Lower leg skin (tissue), 4 donors: Measurements from ENCODE around the gene IQSEC3. TPM values are rescaled to one million over a fixed set of nuclear protein-coding genes. Genes with fewer than 3 reads are reported as not detected.

ENCODE experiments used
- DNase-seq, 2 donors: peaks; one replicate each; pipeline ENCODE4 v3.0.0-alpha.2; 2019; ENCODE audit warnings: low spot score in 2 of 2
- H3K4me3 ChIP-seq: fragments of 200-600 bp; sonication (generic); 2 replicates; pipeline ENCODE4 v1.5.1; 2017; ENCODE audit warnings: mild to moderate bottlenecking, low read depth; ENCODE audit not compliant: poor library complexity, severe bottlenecking
- POLR2A ChIP-seq, 2 donors: fragments of 450-650 bp; IDR thresholded peaks; one replicate each; pipeline ENCODE4 v1.6.1; 2016 to 2017; ENCODE audit warnings: antibody characterized with exemption in 2 of 2, mild to moderate bottlenecking in 1 of 2, moderate library complexity in 1 of 2
- WGBS, 2 donors: methylation state at CpG; one replicate each; pipeline ENCODE4 v1.1.5; 2018; 5-methylcytosine and 5-hydroxymethylcytosine counted together
- intact Hi-C: fragments of 100-400 bp; cut with DNase I; formaldehyde crosslinking; loops from one replicate; pipeline ENCODE4 v1.15.0; 2023; ENCODE audit warnings: low total_unique reads
- total RNA-seq, 4 donors: library from RNA; depleted of rRNA; stranded (reverse); fragments of >200 nt; gene quantifications; one replicate each; pipeline ENCODE4 v1.1.0, GENCODE V29; 2016
- TF ChIP-seq, protein P1 (sequence below), 3 donors: fragments of 450-650 bp; IDR thresholded peaks; one replicate each; pipeline ENCODE4 v1.5.1; 2016; ENCODE audit warnings: antibody characterized with exemption in 3 of 3, mild to moderate bottlenecking in 3 of 3, moderate library complexity in 2 of 3

The IQSEC3 gene
- total RNA-seq, 4 donors from 2014 or later, result 0.04 to 0.10 (median 0.05) TPM; not detected in 1

DNA sequence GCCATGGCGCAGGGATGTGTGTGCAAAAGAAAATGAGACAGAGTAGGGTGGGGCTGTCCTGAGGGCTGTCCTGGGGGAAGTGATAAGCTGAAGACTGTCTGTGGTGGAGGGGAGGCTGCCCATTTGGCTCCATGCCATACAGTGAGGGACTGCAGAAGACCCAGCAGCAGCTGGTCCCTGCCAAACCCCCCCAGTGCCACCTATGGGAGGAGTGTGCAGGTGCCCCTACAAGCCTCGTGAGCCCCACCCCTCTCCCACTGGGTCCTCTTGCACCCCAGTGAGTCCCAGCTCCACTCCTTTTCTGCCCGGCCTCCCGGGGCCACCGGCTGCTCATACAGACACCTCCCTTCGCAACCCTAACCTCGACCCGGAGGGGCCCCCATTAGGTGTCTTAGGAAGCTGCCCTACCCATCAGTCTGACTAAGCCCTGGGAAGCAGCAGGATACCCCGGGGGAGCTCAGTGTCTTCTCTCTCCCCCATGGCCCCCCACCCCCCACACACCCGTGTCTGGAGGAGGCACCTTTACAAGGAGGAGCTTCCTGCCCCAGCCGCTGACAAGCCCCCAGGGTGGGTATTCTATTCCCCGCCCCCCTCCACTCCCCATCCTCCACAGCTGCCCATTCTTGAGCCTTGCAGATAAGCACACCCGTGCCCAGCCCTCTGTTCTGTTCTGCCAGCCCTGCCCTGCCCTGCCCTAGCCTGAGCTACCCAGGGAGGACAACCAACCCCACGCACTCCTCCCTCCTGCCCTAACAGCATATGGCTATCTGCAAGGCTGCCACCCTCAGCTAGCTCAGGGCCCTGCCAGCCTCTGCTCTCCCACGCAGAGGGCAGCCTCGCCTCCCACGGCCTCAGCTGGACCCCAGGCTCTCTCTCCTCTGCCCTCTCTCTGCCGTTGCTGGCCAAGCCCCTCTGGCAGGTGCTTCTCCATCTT, 105.4 kb downstream of the IQSEC3 start:
- intact Hi-C loops, result no loop called here
- no peak for DNase-seq
- 36 to 41% methylated on average over 17 to 18 of the region's 18 CpGs for WGBS, 2 donors
- TF ChIP-seq, protein P1, sequence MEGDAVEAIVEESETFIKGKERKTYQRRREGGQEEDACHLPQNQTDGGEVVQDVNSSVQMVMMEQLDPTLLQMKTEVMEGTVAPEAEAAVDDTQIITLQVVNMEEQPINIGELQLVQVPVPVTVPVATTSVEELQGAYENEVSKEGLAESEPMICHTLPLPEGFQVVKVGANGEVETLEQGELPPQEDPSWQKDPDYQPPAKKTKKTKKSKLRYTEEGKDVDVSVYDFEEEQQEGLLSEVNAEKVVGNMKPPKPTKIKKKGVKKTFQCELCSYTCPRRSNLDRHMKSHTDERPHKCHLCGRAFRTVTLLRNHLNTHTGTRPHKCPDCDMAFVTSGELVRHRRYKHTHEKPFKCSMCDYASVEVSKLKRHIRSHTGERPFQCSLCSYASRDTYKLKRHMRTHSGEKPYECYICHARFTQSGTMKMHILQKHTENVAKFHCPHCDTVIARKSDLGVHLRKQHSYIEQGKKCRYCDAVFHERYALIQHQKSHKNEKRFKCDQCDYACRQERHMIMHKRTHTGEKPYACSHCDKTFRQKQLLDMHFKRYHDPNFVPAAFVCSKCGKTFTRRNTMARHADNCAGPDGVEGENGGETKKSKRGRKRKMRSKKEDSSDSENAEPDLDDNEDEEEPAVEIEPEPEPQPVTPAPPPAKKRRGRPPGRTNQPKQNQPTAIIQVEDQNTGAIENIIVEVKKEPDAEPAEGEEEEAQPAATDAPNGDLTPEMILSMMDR (IDR thresholded peaks at IDR 0.05), result no peak
- no peak for TF ChIP-seq POLR2A (IDR thresholded peaks at IDR 0.05)
- H3K4me3 ChIP-seq, result no peak overlapping the region

DNA sequence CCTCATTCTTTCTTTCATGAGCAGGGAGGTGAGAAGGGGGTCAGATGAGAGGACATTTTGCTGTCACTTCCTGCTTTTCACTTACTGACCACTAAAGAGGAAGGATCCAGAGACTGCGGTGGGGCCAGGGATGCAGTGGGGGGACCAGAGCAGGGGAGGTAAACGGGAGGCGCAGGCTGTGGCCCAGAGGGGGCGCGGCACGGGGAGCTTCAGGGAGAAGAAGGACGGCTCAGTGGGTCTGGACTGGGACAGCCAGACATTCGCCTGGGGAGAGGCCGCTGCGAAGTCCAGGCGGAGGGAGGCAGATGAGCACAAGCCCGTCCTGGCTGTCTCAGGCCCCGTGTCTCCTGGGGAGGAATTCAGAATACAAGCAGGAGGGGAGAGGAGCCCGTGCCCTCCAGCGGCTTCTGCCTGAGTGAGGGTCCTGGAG, 106.2 kb downstream of the IQSEC3 start:
- WGBS, 2 donors, result 65 to 76% methylated on average over 15 of the region's 15 CpGs
- intact Hi-C loops, result no loop called here

DNA sequence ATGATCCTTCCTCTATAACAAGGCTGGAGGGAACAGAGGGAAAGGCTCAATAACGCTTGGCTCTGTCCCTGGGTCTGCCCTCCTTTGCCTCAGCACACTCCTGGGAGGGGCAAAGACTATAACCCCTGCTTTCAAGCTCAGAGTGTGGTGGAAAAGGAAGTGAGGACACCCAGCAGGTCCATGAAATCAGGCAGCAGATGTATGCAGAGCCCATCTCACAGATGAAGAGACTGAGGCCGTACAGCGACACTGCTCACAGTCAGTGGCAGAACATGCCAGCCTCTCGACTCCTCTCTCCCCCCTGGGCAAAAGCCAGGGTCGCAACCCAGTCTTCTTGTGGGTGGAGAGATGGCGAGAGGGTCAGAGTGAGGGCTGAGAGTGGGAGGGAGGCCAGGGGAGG, 107.6 kb downstream of the IQSEC3 start:
- no peak overlapping the region for H3K4me3 ChIP-seq
- no peak for DNase-seq
- intact Hi-C loops, result no loop called here
- WGBS, 2 donors, result 50 to 78% methylated on average over 6 of the region's 6 CpGs
- TF ChIP-seq POLR2A (IDR thresholded peaks at IDR 0.05), result no peak
- TF ChIP-seq, protein P1 (IDR thresholded peaks at IDR 0.05), result no peak

More for the DNA sequence above, 106.2 kb downstream of the IQSEC3 start:
- DNase-seq, result no peak
- no peak for TF ChIP-seq POLR2A (IDR thresholded peaks at IDR 0.05)
- TF ChIP-seq, protein P1 (IDR thresholded peaks at IDR 0.05), result no peak
- no peak overlapping the region for H3K4me3 ChIP-seq

DNA sequence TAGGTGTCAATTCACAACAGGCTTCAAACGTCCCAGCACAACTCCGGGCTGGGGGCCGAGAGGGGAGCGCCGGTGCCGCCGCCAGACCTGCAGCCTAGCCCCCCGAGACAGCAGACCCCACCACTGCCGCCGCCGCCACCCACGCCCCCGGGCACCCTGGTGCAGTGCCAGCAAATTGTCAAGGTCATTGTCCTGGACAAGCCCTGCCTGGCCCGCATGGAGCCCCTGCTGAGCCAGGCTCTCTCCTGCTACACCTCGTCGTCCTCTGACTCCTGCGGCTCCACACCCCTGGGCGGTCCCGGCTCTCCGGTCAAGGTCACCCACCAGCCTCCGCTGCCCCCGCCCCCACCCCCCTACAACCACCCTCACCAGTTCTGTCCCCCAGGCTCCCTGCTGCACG, 108.0 kb downstream of the IQSEC3 start:
- 72 to 75% methylated on average over 19 to 23 of the region's 23 CpGs for WGBS, 2 donors
- H3K4me3 ChIP-seq, result no peak overlapping the region
- DNase-seq, result no peak
- no peak for TF ChIP-seq POLR2A (IDR thresholded peaks at IDR 0.05)
- intact Hi-C loops, result no loop called here

DNA sequence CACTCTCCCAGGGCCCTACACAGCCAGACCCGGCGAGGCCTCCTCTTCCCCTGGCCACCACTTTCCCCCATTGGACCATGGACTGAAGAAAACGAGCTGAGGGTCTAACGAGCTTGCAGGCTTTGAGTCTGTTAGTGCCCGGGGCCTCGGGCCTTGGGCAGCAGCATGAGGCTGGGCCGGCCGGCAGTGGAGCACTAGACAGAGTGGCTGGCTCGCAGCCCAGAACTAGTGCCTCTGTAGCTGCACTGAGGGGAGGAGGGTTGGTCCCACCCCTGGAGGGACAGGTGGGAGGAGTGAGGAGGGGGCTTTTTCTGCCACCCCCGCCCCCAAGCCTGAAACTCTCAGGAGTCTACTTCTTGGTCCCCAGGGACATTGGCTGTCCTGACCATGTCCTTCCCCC, 108.7 kb downstream of the IQSEC3 start:
- H3K4me3 ChIP-seq, result no peak overlapping the region
- no peak for DNase-seq
- no peak for TF ChIP-seq POLR2A (IDR thresholded peaks at IDR 0.05)
- TF ChIP-seq, protein P1 (IDR thresholded peaks at IDR 0.05), result no peak
- 47 to 60% methylated on average over 10 of the region's 10 CpGs for WGBS, 2 donors
- intact Hi-C loops, result no loop called here

DNA sequence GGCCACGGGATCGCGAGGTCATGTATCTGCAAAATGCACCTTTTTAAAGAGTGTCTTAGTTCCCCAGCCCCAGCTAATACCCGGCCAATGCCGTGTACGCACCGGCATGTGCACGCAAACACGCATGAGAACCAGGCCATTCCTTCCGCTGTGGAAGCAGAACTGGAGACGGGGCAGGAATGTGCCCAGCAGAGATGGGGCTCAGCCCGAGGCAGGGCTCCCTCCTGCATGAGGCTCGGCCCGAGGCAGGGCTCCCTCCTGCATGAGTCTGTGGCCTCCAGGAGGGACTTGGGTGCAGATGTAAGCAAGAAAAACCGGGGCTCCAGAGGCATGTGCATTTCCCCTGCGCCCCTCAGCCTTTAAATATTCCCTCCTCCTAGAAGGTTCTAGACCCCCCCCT, 109.2 kb downstream of the IQSEC3 start:
- 79 to 89% methylated on average over 12 to 16 of the region's 16 CpGs for WGBS, 2 donors
- no peak overlapping the region for H3K4me3 ChIP-seq
- no peak for DNase-seq
- intact Hi-C loops, result no loop called here
- TF ChIP-seq, protein P1 (IDR thresholded peaks at IDR 0.05), result no peak
- TF ChIP-seq POLR2A (IDR thresholded peaks at IDR 0.05), result no peak
